GM21526 (cell line): ENCODE results near the gene PCDHB7.
"Not testable (repeated sequence)": the region's sequence is repeated elsewhere in the genome, so short reads cannot be mapped to it uniquely, and the experiment has no call there.

Experiments
- ATAC-seq: cut with Tn5 transposase; IDR thresholded peaks from one replicate; pipeline ENCODE4 v1.9.1; 2021; ENCODE audit warnings: moderate library complexity; ENCODE audit not compliant: unreplicated experiment, low FRiP score

PCDHB7 gene

GRCh38 chr5:141179371-141179770 is 6.9 kb downstream of the PCDHB7 start:
- not testable (repeated sequence) for ATAC-seq

- not testable (repeated sequence) for ATAC-seq
Observed at GRCh38 chr5:141179876-141180275, 7.4 kb downstream of the PCDHB7 start.

- no peak for ATAC-seq
Observed at GRCh38 chr5:141180313-141180712, 7.9 kb downstream of the PCDHB7 start.

GRCh38 chr5:141182248-141182647 is 9.8 kb downstream of the PCDHB7 start, which contains the start of gene PCDHB16:
PCDHB16 (plus strand) TSS chr5:141182387; CDS start chr5:141182560, 173 bp downstream.
- ATAC-seq: no peak

- not testable (repeated sequence) for ATAC-seq
Observed at GRCh38 chr5:141184117-141184855, 11.8 kb downstream of the PCDHB7 start.

- ATAC-seq: no peak
Observed at GRCh38 chr5:141186897-141187512, 14.6 kb downstream of the PCDHB7 start, which contains the start of gene PCDHB9. PCDHB9 (plus strand) TSS chr5:141187161; CDS start chr5:141187319, 158 bp downstream.

GRCh38 chr5:141188682-141189081 is 16.2 kb downstream of the PCDHB7 start:
- not testable (repeated sequence) for ATAC-seq

- ATAC-seq: not testable (repeated sequence)
Observed at GRCh38 chr5:141189131-141189530, 16.7 kb downstream of the PCDHB7 start.

GRCh38 chr5:141192110-141192725 is 19.8 kb downstream of the PCDHB7 start, which contains the start of gene PCDHB10:
PCDHB10 (plus strand) TSS chr5:141192353; CDS start chr5:141192553, 200 bp downstream.
- no peak for ATAC-seq

GRCh38 chr5:141194332-141194731 is 21.9 kb downstream of the PCDHB7 start:
- not testable (repeated sequence) for ATAC-seq

GRCh38 chr5:141196363-141196762 is 23.9 kb downstream of the PCDHB7 start:
- no peak for ATAC-seq

- no peak for ATAC-seq
Observed at GRCh38 chr5:141199359-141200235, 27.2 kb downstream of the PCDHB7 start, which contains the start of gene PCDHB11. PCDHB11 (plus strand) TSS chr5:141199627; CDS start chr5:141199775, 148 bp downstream.

GRCh38 chr5:141201126-141201525 is 28.7 kb downstream of the PCDHB7 start:
- not testable (repeated sequence) for ATAC-seq

- not testable (repeated sequence) for ATAC-seq
Observed at GRCh38 chr5:141201646-141202045, 29.2 kb downstream of the PCDHB7 start.

GRCh38 chr5:141208478-141208877 is 36.0 kb downstream of the PCDHB7 start, which contains the start of gene PCDHB12:
PCDHB12 (plus strand) TSS chr5:141208719; CDS start chr5:141208908, 189 bp downstream.
- ATAC-seq: no peak

- ATAC-seq: not testable (repeated sequence)
Observed at GRCh38 chr5:141210281-141210680, 37.8 kb downstream of the PCDHB7 start.

GRCh38 chr5:141210849-141211248 is 38.4 kb downstream of the PCDHB7 start:
- ATAC-seq: not testable (repeated sequence)

GRCh38 chr5:141213656-141214339 is 41.4 kb downstream of the PCDHB7 start, which contains the start of gene PCDHB13:
PCDHB13 (plus strand) TSS chr5:141213919; CDS start chr5:141214124, 205 bp downstream.
- not testable (repeated sequence) for ATAC-seq

GRCh38 chr5:141214583-141214982 is 42.1 kb downstream of the PCDHB7 start:
- not testable (repeated sequence) for ATAC-seq
